HCT116 (cell line): ENCODE measurements around the gene HUNK. TPM values are rescaled to one million over a fixed set of nuclear protein-coding genes. Genes with fewer than 3 reads are reported as not detected.

ENCODE experiments used
- ATAC-seq: fragments of 200-7000 bp; cut with Tn5 transposase; 2 replicates; pipeline ENCODE4 v1.9.1; 2020; ENCODE audit warnings: mild to moderate bottlenecking, moderate library complexity
- BruUV-seq: library from RNA; stranded (reverse); fragments of 400-500 nt; replicated peaks from 2 replicates; lab custom pipeline; 2021; lab: Mats Ljungman, UMichigan
- CTCF ChIA-PET: fragments of 300-600 bp; sonication (Branson Sonifier 250); formaldehyde crosslinking; loops from one replicate; lab custom pipeline; 2021; ENCODE audit warnings: antibody characterized with exemption; lab: Charles Lee
- POLR2A ChIA-PET: fragments of 300-600, 350-600 bp; sonication (Branson Sonifier 250); formaldehyde crosslinking; loops from one replicate; lab custom pipeline; 2021; ENCODE audit warnings: antibody characterized with exemption; lab: Charles Lee
- RAD21 ChIA-PET, 2 experiments: fragments of 300-600 bp; sonication (Branson Sonifier 250); formaldehyde crosslinking; loops; one replicate each; lab custom pipeline; 2023; ENCODE audit warnings: low total read pairs in 2 of 2; ENCODE audit not compliant: uncharacterized antibody in 2 of 2, unreplicated experiment in 2 of 2, low non-redundant PET in 1 of 2; lab: Charles Lee
- DNase-seq: peaks from one replicate; pipeline ENCODE4 v3.0.0-alpha.2; 2010; ENCODE audit warnings: low read depth, low spot score
- H2AFZ ChIP-seq: fragments of 200-600 bp; shearing (Covaris generic), sonication (generic); 2 replicates; pipeline ENCODE4 v1.6.1; 2017; ENCODE audit warnings: low read depth, mixed run types, mixed read lengths, antibody characterized with exemption, low read length; ENCODE audit not compliant: poor library complexity, severe bottlenecking
- H3K27ac ChIP-seq: 2 replicates; pipeline ENCODE4 v1.5.1; 2012; ENCODE audit warnings: low read depth, low read length
- H3K27me3 ChIP-seq: fragments of 200-600 bp; sonication (generic); 2 replicates; pipeline ENCODE4 v1.6.1; 2016; ENCODE audit warnings: mixed run types, low read length, mixed read lengths; ENCODE audit not compliant: insufficient read depth
- H3K36me3 ChIP-seq, 2 experiments: fragments of 200-500 bp in 1 of 2; fragments of 200-600 bp in 1 of 2; sonication (Bioruptor generic) in 1 of 2; sonication (generic) in 1 of 2; 2 replicates each; pipeline versions ENCODE4 v1.5.1 to v1.6.1; 2014 to 2016; ENCODE audit warnings: low read length in 2 of 2, inconsistent platforms in 1 of 2, mixed read lengths in 1 of 2, mixed run types in 1 of 2; ENCODE audit not compliant: insufficient read depth in 2 of 2, control insufficient read depth in 1 of 2
- H3K4me1 ChIP-seq, 2 experiments: fragments of 200-600 bp in 1 of 2; sonication (generic) in 1 of 2; 2 replicates each; pipeline versions ENCODE4 v1.5.1 to v1.6.1; 2012 to 2017; ENCODE audit warnings: low read length in 2 of 2, inconsistent platforms in 1 of 2, mild to moderate bottlenecking in 1 of 2, mixed read lengths in 1 of 2, mixed run types in 1 of 2, moderate library complexity in 1 of 2; ENCODE audit not compliant: insufficient read depth in 2 of 2, control insufficient read depth in 1 of 2
- H3K4me2 ChIP-seq: fragments of 200-600 bp; sonication (generic); 2 replicates; pipeline ENCODE4 v1.6.1; 2017; ENCODE audit warnings: mixed run types, low read length, mixed read lengths
- H3K4me3 ChIP-seq, 2 experiments: fragments of 200-600 bp in 1 of 2; sonication (generic) in 1 of 2; replicated peaks in 1 of 2; 2 replicates each; pipeline ENCODE4 v1.5.1; 2011 to 2016; ENCODE audit warnings: low read length in 2 of 2, control low read depth in 1 of 2, low read depth in 1 of 2, mild to moderate bottlenecking in 1 of 2, mixed read lengths in 1 of 2, mixed run types in 1 of 2
- H3K79me2 ChIP-seq: fragments of 200-600 bp; sonication (generic); 2 replicates; pipeline ENCODE4 v1.6.1; 2017; ENCODE audit warnings: mild to moderate bottlenecking, mixed run types, low read length, moderate library complexity, mixed read lengths; ENCODE audit not compliant: insufficient read depth
- H3K9ac ChIP-seq: fragments of 200-600 bp; sonication (generic); 2 replicates; pipeline ENCODE4 v1.6.1; 2016; ENCODE audit warnings: low read length, mixed read lengths
- H3K9me2 ChIP-seq: fragments of 200-600 bp; sonication (generic), shearing (Covaris generic); 2 replicates; pipeline ENCODE4 v1.6.1; 2017; ENCODE audit warnings: mixed run types, mild to moderate bottlenecking, moderate library complexity; ENCODE audit not compliant: insufficient read depth
- H3K9me3 ChIP-seq, 2 experiments: fragments of 200-500 bp in 1 of 2; fragments of 200-600 bp in 1 of 2; sonication (Bioruptor generic) in 1 of 2; sonication (generic) in 1 of 2; 2 replicates each; pipeline ENCODE4 v1.6.1; 2014 to 2017; ENCODE audit warnings: low read length in 2 of 2, mixed read lengths in 2 of 2, inconsistent platforms in 1 of 2, low read depth in 1 of 2, mild to moderate bottlenecking in 1 of 2, mixed run types in 1 of 2, moderate library complexity in 1 of 2; ENCODE audit not compliant: control insufficient read depth in 1 of 2, insufficient read depth in 1 of 2
- H4K20me1 ChIP-seq: fragments of 200-600 bp; sonication (generic), shearing (Covaris generic); 2 replicates; pipeline ENCODE4 v1.6.1; 2017; ENCODE audit warnings: mixed run types, mild to moderate bottlenecking, moderate library complexity; ENCODE audit not compliant: insufficient read depth
- ATF3 ChIP-seq: IDR thresholded peaks from 2 replicates; pipeline ENCODE4 v1.6.1; 2012
- CEBPB ChIP-seq: IDR thresholded peaks from 2 replicates; pipeline ENCODE4 v1.6.1; 2012; ENCODE audit warnings: low read depth
- EGR1 ChIP-seq: IDR thresholded peaks from 2 replicates; pipeline ENCODE4 v1.6.1; 2012; ENCODE audit warnings: low read depth
- ELF1 ChIP-seq: IDR thresholded peaks from 2 replicates; pipeline ENCODE4 v1.6.1; 2012; ENCODE audit warnings: low read depth, borderline replicate concordance
- EZH2 ChIP-seq: fragments of 200-600 bp; sonication (generic); IDR thresholded peaks from 2 replicates; pipeline ENCODE4 v1.6.1; 2017; ENCODE audit warnings: antibody characterized with exemption, mixed run types
- EZH2phosphoT487 ChIP-seq: fragments of 200-600 bp; IDR thresholded peaks from 2 replicates; pipeline ENCODE4 v1.6.1; 2018; ENCODE audit warnings: antibody characterized with exemption, borderline replicate concordance
- FOSL1 ChIP-seq: IDR thresholded peaks from 2 replicates; pipeline ENCODE4 v1.6.1; 2012; ENCODE audit warnings: low read depth
- JUND ChIP-seq: IDR thresholded peaks from 2 replicates; pipeline ENCODE4 v1.6.1; 2012
- MAX ChIP-seq: IDR thresholded peaks from 2 replicates; pipeline ENCODE4 v1.6.1; 2012
- POLR2A ChIP-seq: IDR thresholded peaks from 2 replicates; pipeline ENCODE4 v1.7.0; 2011; ENCODE audit warnings: borderline replicate concordance; ENCODE audit not compliant: insufficient read depth, insufficient read length; ENCODE audit errors: extremely low read depth
- POLR2AphosphoS5 ChIP-seq: IDR thresholded peaks from 2 replicates; pipeline ENCODE4 v1.6.1; 2011; ENCODE audit warnings: mild to moderate bottlenecking, low read depth, low read length, moderate library complexity
- RAD21 ChIP-seq: IDR thresholded peaks from 2 replicates; pipeline ENCODE4 v1.6.1; 2012; ENCODE audit warnings: low read depth, mild to moderate bottlenecking
- REST ChIP-seq: IDR thresholded peaks from 2 replicates; pipeline ENCODE4 v1.6.1; 2012; ENCODE audit warnings: low read depth
- SIN3A ChIP-seq: IDR thresholded peaks from 2 replicates; pipeline ENCODE4 v1.6.1; 2012; ENCODE audit warnings: low read depth
- SP1 ChIP-seq: IDR thresholded peaks from 2 replicates; pipeline ENCODE4 v1.6.1; 2012; ENCODE audit warnings: low read depth
- SRF ChIP-seq: IDR thresholded peaks from 2 replicates; pipeline ENCODE4 v1.6.1; 2012; ENCODE audit warnings: low read depth
- TCF7L2 ChIP-seq: IDR thresholded peaks from 2 replicates; pipeline ENCODE4 v1.7.0; 2011; ENCODE audit warnings: borderline replicate concordance, inconsistent platforms; ENCODE audit not compliant: insufficient read depth, insufficient read length; ENCODE audit errors: extremely low read depth
- YY1 ChIP-seq: IDR thresholded peaks from 2 replicates; pipeline ENCODE4 v1.6.1; 2011; ENCODE audit warnings: low read length, low read depth, moderate library complexity, mild to moderate bottlenecking; ENCODE audit not compliant: insufficient replicate concordance; ENCODE audit errors: extremely low read depth
- ZNF274 ChIP-seq: fragments of 200-500 bp; sonication (Bioruptor generic); IDR thresholded peaks from 2 replicates; pipeline ENCODE4 v1.6.1; 2014; ENCODE audit warnings: mild to moderate bottlenecking, low read depth, low read length, inconsistent platforms
- intact Hi-C: fragments of 100-400 bp; cut with micrococcal nuclease; formaldehyde crosslinking; loops from 2 replicates; pipeline ENCODE4 v1.10.0; 2022
- total RNA-seq: library from RNA; stranded (reverse); gene quantifications from one replicate; pipeline ENCODE4 v1.2.1, GENCODE V29; 2021; ENCODE audit not compliant: unreplicated experiment
- TF ChIP-seq, protein P1 (sequence below), 3 experiments: fragments of 200-600 bp in 1 of 3; sonication (generic) in 1 of 3; IDR thresholded peaks in 2 of 3; conservative IDR thresholded peaks in 1 of 3; 2 replicates each; pipeline ENCODE4 v1.5.1; 2012 to 2017; ENCODE audit warnings: low read depth in 2 of 3, low read length in 2 of 3, antibody characterized with exemption in 1 of 3, borderline replicate concordance in 1 of 3, control low read depth in 1 of 3, mild to moderate bottlenecking in 1 of 3, mixed read lengths in 1 of 3, mixed run types in 1 of 3, moderate library complexity in 1 of 3; ENCODE audit not compliant: insufficient read depth in 1 of 3

Gene HUNK
- total RNA-seq, 1 experiment from 2014 or later = not detected

DNA sequence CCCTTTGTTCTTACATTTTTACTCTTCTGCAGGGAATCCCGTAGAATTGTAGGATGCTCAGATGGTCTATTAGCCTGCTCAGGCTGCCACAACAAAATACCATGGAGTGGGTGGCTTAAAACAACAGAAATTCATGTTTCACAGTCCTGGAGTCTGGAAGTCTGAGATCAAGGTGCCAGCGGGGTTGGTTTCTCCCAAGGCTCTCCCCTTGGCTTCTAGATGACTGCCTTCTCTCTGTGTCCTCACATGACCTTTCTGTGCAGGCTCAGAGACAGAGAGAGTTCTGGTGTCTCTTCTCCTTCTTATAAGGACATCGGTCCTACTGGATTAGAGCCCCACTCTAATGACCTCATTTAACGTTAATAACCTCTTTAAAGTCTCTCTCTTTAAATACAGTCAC lies 41.7 kb downstream of the HUNK start:
- no peaks in the 10 kb centered on the region for H3K4me1 ChIP-seq
- TF ChIP-seq FOSL1 (no peak), REST (no peak), JUND (no peak), ZNF274 (no peak), CEBPB (no peak), ATF3 (no peak), ELF1 (no peak), YY1 (no peak), SIN3A (no peak), EGR1 (no peak), MAX (no peak), POLR2A (no peak), EZH2 (no peak), EZH2phosphoT487 (no peak), SRF (no peak), RAD21 (no peak), POLR2AphosphoS5 (no peak), SP1 (no peak), TCF7L2 (no peak)
- TF ChIP-seq, protein P1, sequence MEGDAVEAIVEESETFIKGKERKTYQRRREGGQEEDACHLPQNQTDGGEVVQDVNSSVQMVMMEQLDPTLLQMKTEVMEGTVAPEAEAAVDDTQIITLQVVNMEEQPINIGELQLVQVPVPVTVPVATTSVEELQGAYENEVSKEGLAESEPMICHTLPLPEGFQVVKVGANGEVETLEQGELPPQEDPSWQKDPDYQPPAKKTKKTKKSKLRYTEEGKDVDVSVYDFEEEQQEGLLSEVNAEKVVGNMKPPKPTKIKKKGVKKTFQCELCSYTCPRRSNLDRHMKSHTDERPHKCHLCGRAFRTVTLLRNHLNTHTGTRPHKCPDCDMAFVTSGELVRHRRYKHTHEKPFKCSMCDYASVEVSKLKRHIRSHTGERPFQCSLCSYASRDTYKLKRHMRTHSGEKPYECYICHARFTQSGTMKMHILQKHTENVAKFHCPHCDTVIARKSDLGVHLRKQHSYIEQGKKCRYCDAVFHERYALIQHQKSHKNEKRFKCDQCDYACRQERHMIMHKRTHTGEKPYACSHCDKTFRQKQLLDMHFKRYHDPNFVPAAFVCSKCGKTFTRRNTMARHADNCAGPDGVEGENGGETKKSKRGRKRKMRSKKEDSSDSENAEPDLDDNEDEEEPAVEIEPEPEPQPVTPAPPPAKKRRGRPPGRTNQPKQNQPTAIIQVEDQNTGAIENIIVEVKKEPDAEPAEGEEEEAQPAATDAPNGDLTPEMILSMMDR (IDR thresholded peaks at IDR 0.05 in 2 of 3, conservative IDR thresholded peaks at IDR 0.05 in 1 of 3; ENCODE audit: borderline replicate concordance in 1 of 3, insufficient read depth in 1 of 3, low read depth in 2 of 3, low read length in 2 of 3) = no peak
- H3K9me3 ChIP-seq = no peaks in the 10 kb centered on the region
- no peak overlapping the region for H2AFZ ChIP-seq
- no peak for ATAC-seq
- no peaks in the 10 kb centered on the region for H3K9me2 ChIP-seq
- H3K4me3 ChIP-seq = no peak overlapping the region
- intact Hi-C loops = no loop called here
- no peaks in the 10 kb centered on the region for H3K36me3 ChIP-seq
- no peaks in the 10 kb centered on the region for H4K20me1 ChIP-seq
- CTCF ChIA-PET = no interaction called here
- POLR2A ChIA-PET = no interaction called here
- no peaks in the 10 kb centered on the region for H3K79me2 ChIP-seq
- no peak for DNase-seq
- no TSS peak for BruUV-seq
- H3K27me3 ChIP-seq = peaks cover 26% of the 10 kb centered on the region
- no peak overlapping the region for H3K4me2 ChIP-seq
- RAD21 ChIA-PET = no interaction called here
- H3K27ac ChIP-seq = no peak overlapping the region
- H3K9ac ChIP-seq = no peak overlapping the region
